ENCODE results near the gene GH1.
"Not testable (repeated sequence)": the region's sequence is repeated elsewhere in the genome, so short reads cannot be mapped to it uniquely, and the experiment has no call there.

DNA sequence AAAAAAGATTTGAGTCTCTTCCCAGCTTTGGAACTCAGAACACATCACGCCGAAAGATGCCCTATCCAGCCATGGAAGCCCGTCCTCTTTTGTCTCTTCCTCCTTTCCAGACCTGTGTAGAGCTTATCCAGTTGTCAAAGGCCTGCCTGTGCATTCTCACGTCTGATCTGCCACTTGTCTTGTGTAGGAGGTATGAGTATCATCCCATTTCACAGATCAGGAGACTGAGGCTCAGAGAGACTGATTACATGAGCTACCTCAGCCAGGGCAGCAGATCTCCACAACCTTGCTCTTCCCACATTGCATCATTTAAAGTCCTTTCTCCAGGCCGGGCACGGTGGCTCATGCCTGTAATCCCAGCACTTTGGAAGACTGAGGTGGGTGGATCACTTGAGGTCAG, 43.9 kb downstream of the GH1 start:
- TF ChIP-seq POLR2AphosphoS5 (IDR thresholded peaks at IDR 0.05; ENCODE audit: low read depth, low read length); CTCF (IDR thresholded peaks at IDR 0.05); SIN3A (IDR thresholded peaks at IDR 0.05; ENCODE audit: borderline replicate concordance, low read depth, low read length); RCOR1 (IDR thresholded peaks at IDR 0.05; ENCODE audit: low read length); SMC3 (IDR thresholded peaks at IDR 0.05; ENCODE audit: low read depth, low read length); MEF2A (IDR thresholded peaks at IDR 0.05; ENCODE audit: borderline replicate concordance, low read depth); NRF1 (IDR thresholded peaks at IDR 0.05; ENCODE audit: low read depth, low read length); FOXM1 (IDR thresholded peaks at IDR 0.05; ENCODE audit: low read depth); EZH2phosphoT487 (IDR thresholded peaks at IDR 0.05; ENCODE audit: borderline replicate concordance, low read depth); RAD21 (IDR thresholded peaks at IDR 0.05; ENCODE audit: low read length): not testable (repeated sequence)
- TF ChIP-seq, protein P1, sequence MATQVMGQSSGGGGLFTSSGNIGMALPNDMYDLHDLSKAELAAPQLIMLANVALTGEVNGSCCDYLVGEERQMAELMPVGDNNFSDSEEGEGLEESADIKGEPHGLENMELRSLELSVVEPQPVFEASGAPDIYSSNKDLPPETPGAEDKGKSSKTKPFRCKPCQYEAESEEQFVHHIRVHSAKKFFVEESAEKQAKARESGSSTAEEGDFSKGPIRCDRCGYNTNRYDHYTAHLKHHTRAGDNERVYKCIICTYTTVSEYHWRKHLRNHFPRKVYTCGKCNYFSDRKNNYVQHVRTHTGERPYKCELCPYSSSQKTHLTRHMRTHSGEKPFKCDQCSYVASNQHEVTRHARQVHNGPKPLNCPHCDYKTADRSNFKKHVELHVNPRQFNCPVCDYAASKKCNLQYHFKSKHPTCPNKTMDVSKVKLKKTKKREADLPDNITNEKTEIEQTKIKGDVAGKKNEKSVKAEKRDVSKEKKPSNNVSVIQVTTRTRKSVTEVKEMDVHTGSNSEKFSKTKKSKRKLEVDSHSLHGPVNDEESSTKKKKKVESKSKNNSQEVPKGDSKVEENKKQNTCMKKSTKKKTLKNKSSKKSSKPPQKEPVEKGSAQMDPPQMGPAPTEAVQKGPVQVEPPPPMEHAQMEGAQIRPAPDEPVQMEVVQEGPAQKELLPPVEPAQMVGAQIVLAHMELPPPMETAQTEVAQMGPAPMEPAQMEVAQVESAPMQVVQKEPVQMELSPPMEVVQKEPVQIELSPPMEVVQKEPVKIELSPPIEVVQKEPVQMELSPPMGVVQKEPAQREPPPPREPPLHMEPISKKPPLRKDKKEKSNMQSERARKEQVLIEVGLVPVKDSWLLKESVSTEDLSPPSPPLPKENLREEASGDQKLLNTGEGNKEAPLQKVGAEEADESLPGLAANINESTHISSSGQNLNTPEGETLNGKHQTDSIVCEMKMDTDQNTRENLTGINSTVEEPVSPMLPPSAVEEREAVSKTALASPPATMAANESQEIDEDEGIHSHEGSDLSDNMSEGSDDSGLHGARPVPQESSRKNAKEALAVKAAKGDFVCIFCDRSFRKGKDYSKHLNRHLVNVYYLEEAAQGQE (IDR thresholded peaks at IDR 0.05; ENCODE audit: low read depth, low read length): not testable (repeated sequence)

Measured in SK-N-SH (cell line).